ENCODE measurements around the gene ANKRD33. TPM values are rescaled to one million over a fixed set of nuclear protein-coding genes. Genes with fewer than 3 reads are reported as not detected.

ANKRD33 gene
- total and polyA plus RNA-seq, 2 of the 8 experiments (the other 6 are each of a cell fraction or from before 2014, with no cell fraction given): 0.41 to 0.53 TPM

DNA sequence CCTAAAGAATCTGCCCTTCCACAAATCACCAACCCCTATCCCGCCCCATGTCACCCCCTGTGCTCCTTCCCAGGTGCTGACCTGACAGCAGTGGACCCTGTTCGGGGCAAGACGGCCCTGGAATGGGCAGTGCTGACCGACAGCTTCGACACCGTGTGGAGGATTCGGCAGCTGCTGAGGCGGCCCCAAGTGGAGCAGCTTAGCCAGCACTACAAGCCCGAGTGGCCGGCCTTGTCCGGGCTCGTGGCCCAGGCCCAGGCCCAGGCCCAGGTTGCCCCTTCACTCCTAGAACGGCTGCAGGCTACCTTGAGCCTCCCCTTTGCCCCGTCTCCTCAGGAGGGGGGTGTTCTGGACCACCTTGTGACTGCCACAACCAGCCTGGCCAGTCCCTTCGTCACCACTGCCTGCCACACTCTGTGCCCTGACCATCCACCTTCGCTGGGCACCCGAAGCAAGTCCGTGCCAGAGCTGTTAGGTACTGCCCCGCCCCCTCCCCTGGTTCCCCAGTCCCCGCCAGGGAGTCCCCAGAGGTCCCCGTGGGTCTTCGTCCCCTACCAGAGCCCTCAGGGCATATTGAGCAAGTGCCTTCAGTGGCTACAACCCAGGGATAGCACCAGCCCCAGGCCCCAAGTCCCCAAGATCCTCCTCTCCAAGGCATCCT, 2.7 kb downstream of the ANKRD33 start:
- H3K18ac ChIP-seq (ENCODE audit: extremely low read depth, low read length): no peak overlapping the region
- no peaks in the 10 kb centered on the region for H3K79me2 ChIP-seq (ENCODE audit: control insufficient read depth in 1 of 2, insufficient read depth in 2 of 2, low read length in 2 of 2)
- H2BK5ac ChIP-seq (ENCODE audit: low read depth, low read length): no peak overlapping the region
- no peak overlapping the region for H4K8ac ChIP-seq (ENCODE audit: extremely low read depth, insufficient read depth, low read length)
- H2BK15ac ChIP-seq (ENCODE audit: low read length): peak overlapping the region; percentile 81; the same call in 1 of the 2 replicates
- ChIA-PET CTCF (ENCODE audit: partially characterized antibody) (interaction anchor here (0.6 to 9.1 kb wide), 22 partner anchors 8 to 958 kb away, joined by 3 to 120 read pairs (median 5); partner anchors contain the start of genes ACVRL1 and KRT78), POLR2A (ENCODE audit: partially characterized antibody) (interaction anchor here (1.7 kb wide), 1 partner anchor 70 kb away, joined by 4 read pairs; no protein-coding TSS in a partner anchor)
- H3K23me2 ChIP-seq (ENCODE audit: low read depth, low read length): no peaks in the 10 kb centered on the region
- no peak overlapping the region for H2BK20ac ChIP-seq (ENCODE audit: low read length)
- no peak overlapping the region for H3K4ac ChIP-seq (replicated peaks; ENCODE audit: insufficient read length, low read depth, low read length)
- FAIRE-seq (no peak), DNase-seq (ENCODE audit: low read depth in 1 of 2, low spot score in 2 of 2) (no peak)
- peaks cover 0 to 10% (median 6%) of the 10 kb centered on the region in 4 experiments; a peak in 3 of 7 replicates for H3K27me3 ChIP-seq (replicated peaks in 1 of 4; ENCODE audit: control insufficient read depth in 3 of 4, extremely low read depth in 1 of 4, insufficient read depth in 3 of 4, low read length in 3 of 4)
- no peaks in the 10 kb centered on the region for H4K20me1 ChIP-seq (replicated peaks in 1 of 2; ENCODE audit: control insufficient read depth in 1 of 2, insufficient read depth in 2 of 2, low read length in 2 of 2)
- 89% methylated on average over 9 of the region's 22 CpGs; no CpG with 5 or more reads in 1 of the 2 experiments for WGBS, 2 experiments (ENCODE audit: extremely low coverage in 1 of 2, insufficient coverage in 1 of 2, insufficient read length in 1 of 2, insufficient replicate concordance in 2 of 2, low coverage in 1 of 2, low lambda C conversion rate in 2 of 2, missing lambda C conversion rate in 1 of 2)
- H3K9me3 ChIP-seq (ENCODE audit: insufficient read depth in 2 of 2, low read depth in 1 of 2, low read length in 1 of 2): no peaks in the 10 kb centered on the region
- H3K79me1 ChIP-seq (ENCODE audit: low read depth, low read length): no peaks in the 10 kb centered on the region
- no peak overlapping the region for H3K14ac ChIP-seq (ENCODE audit: insufficient read length)
- no peak overlapping the region for H3K23ac ChIP-seq (ENCODE audit: insufficient read length)
- H2AK5ac ChIP-seq (ENCODE audit: low read depth, low read length): no peak overlapping the region
- no peak overlapping the region for H2AFZ ChIP-seq (ENCODE audit: low read length)
- peaks cover 0 to 12% (median 5%) of the 10 kb centered on the region in 4 experiments; a peak in 6 of 7 replicates for H3K4me1 ChIP-seq (replicated peaks in 1 of 4; ENCODE audit: control insufficient read depth in 3 of 4, insufficient read depth in 4 of 4, low read length in 3 of 4)
- H3K27ac ChIP-seq (ENCODE audit: low read depth, low read length): no peak overlapping the region
- H3K56ac ChIP-seq (replicated peaks; ENCODE audit: insufficient read length, low read depth, low read length): no peak overlapping the region
- H3K4me3 ChIP-seq (ENCODE audit: extremely low read depth in 1 of 4, insufficient read depth in 2 of 4, low read depth in 3 of 4, low read length in 4 of 4): no peak overlapping the region
- no peak overlapping the region for H3K4me2 ChIP-seq (ENCODE audit: insufficient read depth in 1 of 2, low read depth in 2 of 2, low read length in 2 of 2)
- H3K36me3 ChIP-seq (ENCODE audit: control insufficient read depth in 2 of 4, insufficient read depth in 4 of 4, low read length in 3 of 4): no peaks in the 10 kb centered on the region; a peak in 1 of 8 replicates
- no peak overlapping the region for H4K91ac ChIP-seq (replicated peaks; ENCODE audit: insufficient read length, low read length)
- no peak overlapping the region for H2BK120ac ChIP-seq (replicated peaks; ENCODE audit: low read depth, low read length)
- no peak overlapping the region for H3K9ac ChIP-seq (replicated peaks in 1 of 4; ENCODE audit: extremely low read depth in 1 of 4, low read depth in 3 of 4, low read length in 3 of 4)
- H4K5ac ChIP-seq (ENCODE audit: insufficient read length, low read depth, low read length): no peak overlapping the region
- no peak overlapping the region for H2BK12ac ChIP-seq (ENCODE audit: low read depth, low read length)
- TF ChIP-seq EP300 (IDR thresholded peaks at IDR 0.05; ENCODE audit: borderline replicate concordance in 1 of 2, low read depth in 2 of 2, low read length in 2 of 2) (no peak), FOSL1 (IDR thresholded peaks at IDR 0.05; ENCODE audit: insufficient read depth, low read depth, low read length) (no peak), NANOG (IDR thresholded peaks at IDR 0.05; ENCODE audit: insufficient read depth, low read depth, low read length, poor library complexity, severe bottlenecking) (no peak), KDM1A (IDR thresholded peaks at IDR 0.05; ENCODE audit: borderline replicate concordance, low read length) (no peak), PHF8 (conservative IDR thresholded peaks at IDR 0.05; ENCODE audit: low read depth, low read length) (no peak), HDAC2 (IDR thresholded peaks at IDR 0.05; ENCODE audit: borderline replicate concordance in 1 of 2, low read depth in 2 of 2, low read length in 2 of 2) (no peak), NRF1 (IDR thresholded peaks at IDR 0.05; ENCODE audit: low read depth, low read length) (no peak), GTF2F1 (IDR thresholded peaks at IDR 0.05; ENCODE audit: borderline replicate concordance, low read depth, low read length) (no peak)
- TF ChIP-seq, protein P1, sequence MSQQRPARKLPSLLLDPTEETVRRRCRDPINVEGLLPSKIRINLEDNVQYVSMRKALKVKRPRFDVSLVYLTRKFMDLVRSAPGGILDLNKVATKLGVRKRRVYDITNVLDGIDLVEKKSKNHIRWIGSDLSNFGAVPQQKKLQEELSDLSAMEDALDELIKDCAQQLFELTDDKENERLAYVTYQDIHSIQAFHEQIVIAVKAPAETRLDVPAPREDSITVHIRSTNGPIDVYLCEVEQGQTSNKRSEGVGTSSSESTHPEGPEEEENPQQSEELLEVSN (IDR thresholded peaks at IDR 0.05): no peak
- TF ChIP-seq, protein P2, sequence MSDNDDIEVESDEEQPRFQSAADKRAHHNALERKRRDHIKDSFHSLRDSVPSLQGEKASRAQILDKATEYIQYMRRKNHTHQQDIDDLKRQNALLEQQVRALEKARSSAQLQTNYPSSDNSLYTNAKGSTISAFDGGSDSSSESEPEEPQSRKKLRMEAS (IDR thresholded peaks at IDR 0.05): no peak

Measured in H1 (cell line).